22Rv1 (cell line): ENCODE data around the gene LILRA1.

Experiments
- CTCF ChIP-seq: fragments of 450-650 bp; IDR thresholded peaks from 2 replicates; pipeline ENCODE4 v1.5.1; 2017; ENCODE audit warnings: mild to moderate bottlenecking
- ZFX ChIP-seq: fragments of 450-650 bp; IDR thresholded peaks from 2 replicates; pipeline ENCODE4 v1.6.1; 2017; ENCODE audit warnings: antibody characterized with exemption, borderline replicate concordance

DNA sequence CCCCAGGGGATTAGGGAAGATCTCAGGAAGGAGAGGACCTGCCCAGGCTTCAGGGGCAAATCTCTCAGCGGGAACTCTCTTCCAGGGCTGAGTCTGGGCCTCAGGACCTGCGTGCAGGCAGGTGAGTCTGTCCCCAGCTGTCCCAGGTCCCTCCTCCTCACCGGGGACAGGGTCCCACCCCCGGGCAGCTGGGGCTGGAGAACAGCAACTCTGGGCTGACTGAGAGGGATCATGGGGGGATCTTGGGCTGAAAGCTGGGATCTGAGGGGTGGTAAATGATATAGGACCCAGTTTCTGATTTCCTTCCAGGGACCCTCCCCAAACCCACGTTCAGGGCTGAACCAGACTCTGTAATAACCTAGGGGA is 14.3 kb downstream of the LILRA1 start:
- TF ChIP-seq CTCF, result no peak
- no peak for TF ChIP-seq ZFX
